Measurements from ENCODE around the gene DYNLT5.
A peak's percentile ranks its signal among the peaks of the same experiment; 100 is the strongest.
"Not testable (repeated sequence)": the region's sequence is repeated elsewhere in the genome, so short reads cannot be mapped to it uniquely, and the experiment has no call there.

DYNLT5 gene, protein sequence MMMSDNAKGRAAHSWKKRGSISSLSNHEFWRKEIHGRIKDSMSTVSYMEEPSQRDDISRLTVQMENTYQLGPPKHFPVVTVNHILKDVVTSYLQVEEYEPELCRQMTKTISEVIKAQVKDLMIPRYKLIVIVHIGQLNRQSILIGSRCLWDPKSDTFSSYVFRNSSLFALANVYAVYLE

DNA sequence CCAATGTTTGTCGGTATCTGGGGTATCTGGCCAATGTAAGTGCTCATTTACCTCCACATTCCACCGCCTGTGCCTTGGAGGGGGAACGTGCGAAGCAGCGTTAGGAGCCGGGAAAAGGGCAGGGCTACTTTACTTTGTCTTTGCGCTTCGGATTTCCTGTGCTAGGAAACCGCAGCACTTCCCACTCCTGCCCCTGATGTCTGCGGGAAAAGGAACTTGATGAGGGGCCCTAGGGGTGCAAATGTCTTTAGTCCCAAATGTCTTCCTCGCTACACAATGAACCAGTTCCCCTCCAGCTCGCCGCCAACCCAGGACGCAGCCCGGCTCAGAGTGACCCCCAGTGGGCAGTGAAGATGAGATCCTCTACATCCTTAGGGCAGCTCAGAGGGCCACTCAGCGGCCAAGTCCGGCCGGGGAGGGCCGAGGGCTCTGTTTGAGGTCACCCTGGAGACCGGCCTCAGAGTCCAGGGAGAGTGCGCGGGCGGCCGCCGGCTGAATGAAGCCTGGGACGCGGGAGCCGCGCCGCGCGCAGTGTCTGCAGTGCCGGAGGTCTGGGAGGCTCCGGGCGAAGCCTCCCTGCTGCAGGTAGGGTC is at the start of gene DYNLT5:
Gene DYNLT5, plus strand, starts transcription at position 460 of the 593 bp plus-strand sequence. CDS start 2,200 bp downstream, outside the sequence.
- no peak for DNase-seq

DNA sequence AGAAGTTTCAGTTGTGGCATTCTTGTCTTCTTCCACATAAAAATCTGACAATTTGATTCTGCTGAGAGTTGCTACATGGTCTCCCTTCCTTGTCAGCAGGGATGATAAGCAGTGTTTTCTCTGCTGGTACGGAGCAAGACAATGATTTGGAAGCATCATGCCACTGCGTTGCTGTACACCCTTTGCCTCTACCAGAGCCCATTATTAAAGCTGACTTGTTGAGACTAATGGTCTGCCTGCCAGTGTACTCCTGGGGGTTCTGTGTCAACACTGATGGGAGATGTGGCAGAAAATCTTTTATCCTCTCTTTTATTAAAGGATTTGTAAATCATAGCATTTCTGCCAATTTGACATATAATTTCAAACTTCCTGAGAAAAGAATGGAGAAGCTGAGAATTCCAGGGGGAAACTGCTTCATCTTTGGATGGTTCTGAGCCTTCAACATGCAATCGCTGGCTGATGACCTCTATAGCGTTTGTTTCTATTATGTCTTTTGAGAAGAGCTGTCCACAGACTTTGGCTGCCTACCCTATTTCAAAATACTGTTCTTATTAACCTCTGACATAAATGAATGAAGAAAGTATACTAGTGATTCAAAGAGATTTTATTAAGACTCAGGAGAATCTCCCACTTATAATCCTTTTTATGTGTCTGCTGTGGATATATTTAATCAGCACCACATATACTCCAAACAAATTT is 47.9 kb upstream of the DYNLT5 start:
- no peak for DNase-seq

DNA sequence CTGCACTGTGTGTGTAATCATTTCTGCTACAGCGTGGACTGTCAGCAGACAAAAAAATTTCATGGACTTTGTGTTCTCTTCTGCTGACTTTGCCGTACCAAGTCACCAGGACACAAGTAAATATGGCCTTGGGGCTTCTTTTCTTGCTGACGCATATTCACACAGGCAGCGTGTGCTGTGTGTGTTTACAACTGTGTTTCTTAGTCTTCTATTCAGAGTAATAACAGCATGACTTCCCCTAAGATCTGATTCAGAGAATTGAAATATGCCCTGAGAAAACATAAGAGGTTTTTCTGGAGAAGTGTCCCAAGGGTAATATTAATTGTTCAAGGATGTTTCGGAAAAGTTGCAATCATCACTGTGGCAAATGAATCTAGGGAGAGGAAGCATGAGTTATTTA is 47.1 kb upstream of the DYNLT5 start:
- no peak for DNase-seq

DNA sequence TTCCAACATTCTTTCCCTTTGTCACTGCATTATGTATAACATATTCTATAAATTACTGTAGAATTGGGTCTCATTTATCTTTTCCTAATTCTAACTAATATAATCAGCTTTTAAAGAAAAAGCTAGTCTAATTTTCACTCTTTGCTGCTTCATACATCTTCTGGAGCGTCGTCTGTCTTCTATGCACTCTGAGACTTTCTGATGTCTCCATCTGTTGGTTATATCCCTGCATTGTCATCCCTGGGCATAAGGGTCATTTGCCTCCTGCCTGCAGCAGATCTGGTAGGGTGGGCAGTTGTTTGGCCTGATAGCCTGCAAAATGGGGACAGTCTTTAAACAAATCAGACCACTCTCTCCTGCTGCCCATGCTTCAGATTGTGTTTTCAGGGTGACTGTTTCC is 40.8 kb upstream of the DYNLT5 start:
- DNase-seq = no peak

DNA sequence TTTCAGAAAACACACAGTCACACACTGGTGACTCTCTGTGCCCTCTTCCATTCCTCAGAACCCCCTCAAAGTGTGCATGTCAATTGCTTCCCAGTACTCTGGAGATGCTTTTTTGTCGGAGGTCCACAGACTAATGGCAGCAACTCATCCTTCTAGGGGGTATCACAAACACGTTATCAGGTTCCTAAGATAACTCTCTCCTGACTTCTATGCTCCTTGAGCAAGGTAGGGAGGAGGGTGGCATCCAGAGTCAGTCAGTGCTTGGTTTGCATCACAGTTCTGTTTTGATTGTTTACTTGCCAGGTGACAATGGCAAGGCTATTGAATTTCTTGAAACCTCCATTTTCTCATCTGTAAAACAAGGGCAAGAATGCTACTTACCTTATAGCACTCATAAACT is 39.4 kb upstream of the DYNLT5 start:
- no peak for DNase-seq

DNA sequence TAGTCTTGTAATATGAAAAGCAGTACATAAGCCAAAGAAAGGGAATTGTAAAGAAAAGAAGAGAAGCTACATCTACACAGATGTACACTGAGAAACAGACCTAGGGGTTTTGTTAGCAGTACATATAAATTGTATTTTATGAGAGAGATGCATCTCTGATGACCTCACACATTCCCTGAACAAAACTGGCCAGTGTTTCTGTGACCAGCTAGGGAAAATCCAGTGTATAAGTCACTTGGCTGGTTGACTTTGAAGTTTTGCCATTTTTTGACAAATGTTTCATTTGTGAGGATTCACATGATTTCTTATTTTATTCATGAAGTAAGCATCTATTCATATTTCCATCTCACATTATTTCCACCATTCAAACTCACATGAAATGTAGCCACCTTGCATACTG is 28.3 kb upstream of the DYNLT5 start:
- no peak for DNase-seq

DNA sequence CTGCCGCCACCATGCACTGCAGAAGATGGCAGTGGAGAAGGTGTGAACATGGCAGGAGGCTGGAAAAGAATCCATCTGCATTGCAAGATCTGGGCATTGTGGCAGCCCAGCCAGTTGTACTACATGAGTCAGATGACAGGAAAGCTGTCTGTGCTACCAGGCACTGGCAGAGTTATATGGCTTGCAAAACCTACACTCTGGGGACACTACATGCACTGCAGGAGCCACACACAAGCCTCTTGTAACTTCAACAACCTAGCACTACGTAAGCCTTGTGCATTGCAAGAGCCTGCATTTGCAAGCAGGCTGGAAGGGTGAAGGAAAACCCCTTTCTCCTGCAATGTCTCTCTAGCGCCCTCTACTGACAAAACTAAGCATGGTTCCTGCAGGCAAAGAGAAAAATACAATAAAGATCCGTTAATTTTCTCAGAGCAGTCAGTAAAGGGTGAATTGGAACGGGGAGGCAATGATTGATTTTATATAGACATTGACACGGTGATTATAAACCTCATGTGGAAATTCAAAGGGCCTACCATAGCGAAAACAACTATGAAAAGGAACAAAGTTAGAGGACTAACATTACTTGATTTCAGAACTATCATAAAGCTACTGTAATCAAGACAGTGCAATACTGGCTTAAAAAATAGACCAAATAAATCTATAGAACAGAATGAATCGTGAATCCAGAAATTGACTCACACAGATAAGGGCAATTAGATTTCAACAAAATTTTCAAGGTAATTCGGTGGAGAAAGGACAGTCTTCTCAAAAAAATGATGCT is 26.2 kb upstream of the DYNLT5 start:
- peak; percentile 40 for DNase-seq

DNA sequence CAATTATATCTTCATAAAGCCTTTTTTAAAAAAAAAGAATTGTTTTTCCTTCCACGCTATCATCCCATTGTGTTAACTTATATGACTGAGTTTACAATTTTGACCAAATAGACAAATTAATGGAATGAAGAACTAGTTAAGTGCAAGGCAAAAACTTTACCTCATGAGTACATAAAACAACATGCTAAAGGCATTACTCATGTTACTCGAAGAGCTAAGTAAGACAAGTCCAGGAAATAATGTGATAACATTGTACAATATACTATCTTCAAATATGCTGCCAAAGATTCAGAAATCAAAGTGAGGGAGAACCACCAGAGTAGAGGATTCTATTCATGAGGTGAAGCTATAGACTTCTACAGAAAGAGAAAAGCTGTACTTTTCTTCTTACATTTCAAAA is 24.2 kb upstream of the DYNLT5 start:
- no peak for DNase-seq

DNA sequence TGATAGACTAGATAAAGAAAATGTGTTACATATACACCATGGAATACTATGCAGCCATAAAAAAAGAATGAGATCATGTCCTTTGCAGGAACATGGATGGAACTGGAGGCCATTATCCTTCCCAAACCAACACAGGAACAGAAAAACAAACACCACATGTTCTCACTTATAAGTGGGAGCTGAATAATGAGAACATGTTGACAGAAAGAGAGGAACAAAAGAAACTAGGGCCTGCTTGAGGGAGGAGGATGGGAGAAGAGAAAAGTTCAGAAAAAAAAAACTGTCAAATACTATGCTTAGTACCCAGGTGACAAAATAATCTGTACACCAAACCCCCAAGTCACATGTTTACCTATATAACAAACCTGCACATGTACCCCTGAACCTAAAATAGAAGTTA is 23.5 kb upstream of the DYNLT5 start:
- DNase-seq = not testable (repeated sequence)

DNA sequence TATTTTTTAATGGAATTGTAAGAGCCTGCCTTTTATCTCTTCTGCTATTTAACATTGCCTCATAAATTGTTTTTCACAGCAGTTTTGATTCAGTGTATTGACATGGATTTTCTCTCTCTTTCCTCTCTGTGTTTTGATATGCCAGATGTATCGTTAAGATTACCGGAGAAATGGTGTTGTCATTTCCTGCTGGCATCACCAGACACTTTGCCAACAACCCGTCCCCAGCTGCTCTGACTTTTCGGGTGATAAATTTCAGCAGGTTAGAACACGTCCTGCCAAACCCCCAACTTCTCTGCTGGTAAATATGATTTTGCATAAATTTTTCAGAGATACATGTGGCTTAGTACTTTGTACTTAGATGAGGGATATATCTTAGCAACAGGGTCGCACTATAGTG is 23.1 kb upstream of the DYNLT5 start:
- peak; percentile 38 for DNase-seq

DNA sequence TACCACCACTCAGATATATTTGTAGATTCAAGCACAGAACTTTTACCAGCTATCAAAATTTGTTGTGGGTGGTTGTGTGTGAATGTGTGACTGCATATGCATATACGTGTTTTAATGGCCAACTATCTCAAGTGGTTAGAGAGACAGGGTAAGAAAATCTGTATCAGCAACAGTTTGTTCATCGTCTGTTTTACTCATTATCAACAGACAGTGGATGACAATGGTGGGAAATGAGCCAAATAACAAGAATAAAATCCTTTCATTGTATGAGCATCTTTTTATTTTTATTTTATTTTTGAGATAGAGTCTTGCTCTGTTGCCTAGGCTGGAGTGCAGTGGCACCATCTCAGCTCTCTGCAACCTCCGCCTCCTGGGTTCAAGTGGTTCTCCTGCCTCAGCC is 22.7 kb upstream of the DYNLT5 start:
- DNase-seq = no peak

DNA sequence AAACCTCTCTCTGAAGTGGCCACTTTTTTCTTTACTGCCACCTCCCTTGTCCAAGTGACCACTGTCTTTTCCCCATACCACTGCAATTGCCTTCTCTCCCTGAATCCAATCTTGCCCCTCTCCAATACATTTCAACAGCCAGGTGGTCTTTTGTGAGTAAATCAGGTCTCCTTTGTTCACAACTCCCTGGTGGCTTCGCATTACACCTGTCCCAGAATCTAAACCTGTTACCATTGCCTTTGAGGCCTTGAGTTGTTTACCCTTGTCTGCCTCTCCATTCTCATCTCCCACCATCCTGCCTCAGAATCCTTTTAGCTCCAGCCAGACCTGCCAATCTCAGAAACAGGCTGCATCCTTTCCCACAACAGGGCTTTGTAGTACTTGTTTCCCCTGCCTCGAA is 21.8 kb upstream of the DYNLT5 start:
- DNase-seq = no peak

DNA sequence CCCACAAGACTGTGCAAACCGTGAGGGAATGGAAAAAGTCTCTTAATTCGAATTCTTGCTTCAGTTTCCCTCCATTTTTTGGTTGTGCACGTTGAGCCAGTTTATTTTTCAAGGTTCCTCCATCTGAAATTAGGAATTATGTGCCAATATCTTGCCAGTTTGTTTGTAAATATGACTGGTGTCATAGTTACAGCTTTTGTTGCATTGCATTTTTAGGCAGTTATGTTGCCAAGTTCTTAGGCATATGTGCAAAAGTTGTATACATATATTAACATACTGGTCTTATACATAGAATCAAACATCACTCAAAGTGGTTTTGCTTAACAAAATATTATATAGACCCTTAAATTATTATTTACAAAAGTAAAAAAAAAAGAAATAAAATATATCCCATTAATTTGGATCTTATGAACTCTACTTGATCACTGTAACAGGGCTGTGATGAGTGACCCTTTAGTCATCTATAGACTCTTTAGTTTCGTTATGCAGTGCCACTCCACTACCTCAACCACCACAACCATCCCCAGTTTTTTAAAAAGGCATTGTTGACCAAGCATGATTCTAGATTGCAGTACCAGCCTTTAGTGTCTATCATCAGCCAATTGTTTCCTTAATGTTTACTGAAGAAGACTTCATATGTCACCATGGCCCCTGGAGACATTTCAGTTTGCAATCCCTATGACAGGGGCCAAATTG is 20.9 kb upstream of the DYNLT5 start:
- DNase-seq = no peak

DNA sequence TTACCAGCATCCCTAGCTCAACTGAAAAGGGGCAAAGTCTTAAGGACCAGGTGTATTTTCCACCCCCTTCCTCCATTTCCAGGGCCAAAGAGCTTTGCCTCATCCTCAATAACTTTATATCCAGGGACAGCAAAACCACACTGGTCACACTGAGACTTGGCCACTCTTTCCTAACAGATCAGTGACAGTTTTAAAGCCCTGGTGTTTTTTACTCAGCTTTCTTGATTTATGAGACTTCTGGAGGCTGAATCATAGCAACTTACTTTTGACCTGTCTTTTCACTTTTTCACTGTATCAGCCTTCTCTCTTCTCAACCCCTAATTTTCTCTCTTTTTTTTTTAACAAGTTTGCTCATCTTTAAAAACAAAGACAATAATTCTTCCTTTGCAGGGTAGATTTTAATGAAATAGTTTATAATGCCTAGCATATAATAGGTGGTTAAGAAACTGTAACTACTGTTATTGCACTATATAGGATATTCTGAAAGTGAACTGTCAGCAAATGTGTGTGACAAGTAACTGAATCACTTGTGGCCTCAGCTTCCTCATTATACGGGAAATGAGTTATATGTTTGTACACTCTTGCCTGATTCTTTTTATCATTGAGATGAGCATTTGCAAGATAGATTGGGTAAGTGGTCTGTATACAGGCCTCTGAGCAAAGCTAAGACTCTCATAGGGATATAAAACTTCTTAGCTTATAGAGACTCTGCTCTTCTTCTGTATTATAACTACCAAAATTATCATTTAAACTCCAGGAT is 19.7 kb upstream of the DYNLT5 start:
- no peak for DNase-seq

DNA sequence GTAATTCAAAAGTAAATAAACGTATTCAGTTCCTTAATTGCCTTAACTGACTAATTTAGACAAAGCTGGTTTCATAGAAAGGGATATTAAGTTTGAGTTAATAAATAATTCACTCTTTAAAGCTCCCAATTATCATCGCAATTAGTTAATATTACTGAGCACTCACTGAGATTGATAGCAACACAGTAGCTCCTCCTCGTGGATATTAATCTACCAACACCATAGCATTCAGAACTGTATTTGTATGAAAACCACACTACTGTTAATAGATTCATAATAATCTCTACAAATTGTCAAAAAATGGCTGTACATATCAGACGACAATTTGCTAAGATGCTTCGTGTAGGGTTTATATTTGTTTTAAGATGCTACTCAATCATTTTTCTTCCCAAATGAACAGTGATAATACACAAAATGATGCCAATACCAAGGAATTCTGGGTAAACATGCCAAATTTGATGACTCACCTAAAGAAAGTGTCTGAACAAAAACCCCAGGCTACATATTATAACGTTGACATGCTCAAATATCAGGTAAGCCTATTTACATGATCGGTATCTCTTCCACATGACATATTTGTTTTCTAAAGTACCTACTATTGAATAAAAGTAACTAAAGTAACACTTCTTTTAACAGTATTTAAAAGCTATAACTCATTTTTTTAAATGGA is 18.8 kb upstream of the DYNLT5 start:
- DNase-seq = no peak

DNA sequence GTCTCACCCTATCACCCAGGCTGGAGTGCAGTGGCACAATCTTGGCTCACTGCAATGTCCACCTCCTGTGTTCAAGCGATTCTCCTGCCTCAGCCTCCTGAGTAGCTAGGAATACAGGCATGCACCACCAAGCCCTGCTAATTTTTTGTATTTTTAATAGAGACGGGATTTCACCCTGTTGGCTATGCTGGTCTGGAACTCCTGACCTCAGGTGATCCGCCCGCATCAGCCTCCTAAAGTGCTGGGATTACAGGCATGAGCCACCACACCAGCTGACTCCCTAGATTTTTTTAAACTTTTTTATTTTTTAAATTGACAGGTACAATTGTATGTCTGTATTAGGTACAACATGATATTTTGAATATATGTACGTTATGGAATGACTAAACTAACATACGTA is 17.7 kb upstream of the DYNLT5 start:
- not testable (repeated sequence) for DNase-seq

DNA sequence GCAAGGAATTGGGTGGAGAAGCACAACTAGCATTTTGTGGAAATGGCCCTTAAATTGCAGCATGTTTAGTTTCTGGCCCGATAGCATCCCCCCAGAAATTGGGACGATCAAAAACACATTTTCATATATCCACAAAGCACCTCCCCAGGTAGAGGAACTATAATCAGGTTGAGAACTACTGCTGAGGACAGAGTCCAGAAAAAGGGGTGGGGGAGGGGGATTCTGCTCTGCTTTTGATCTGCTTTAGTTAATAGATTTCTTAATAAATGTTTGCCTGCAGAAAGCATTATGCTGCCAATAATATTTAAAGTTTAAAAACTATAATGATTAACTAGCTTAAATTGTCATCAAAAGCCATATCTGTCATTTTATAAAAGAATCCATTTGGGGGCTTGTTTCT is 14.4 kb upstream of the DYNLT5 start:
- DNase-seq = no peak

DNA sequence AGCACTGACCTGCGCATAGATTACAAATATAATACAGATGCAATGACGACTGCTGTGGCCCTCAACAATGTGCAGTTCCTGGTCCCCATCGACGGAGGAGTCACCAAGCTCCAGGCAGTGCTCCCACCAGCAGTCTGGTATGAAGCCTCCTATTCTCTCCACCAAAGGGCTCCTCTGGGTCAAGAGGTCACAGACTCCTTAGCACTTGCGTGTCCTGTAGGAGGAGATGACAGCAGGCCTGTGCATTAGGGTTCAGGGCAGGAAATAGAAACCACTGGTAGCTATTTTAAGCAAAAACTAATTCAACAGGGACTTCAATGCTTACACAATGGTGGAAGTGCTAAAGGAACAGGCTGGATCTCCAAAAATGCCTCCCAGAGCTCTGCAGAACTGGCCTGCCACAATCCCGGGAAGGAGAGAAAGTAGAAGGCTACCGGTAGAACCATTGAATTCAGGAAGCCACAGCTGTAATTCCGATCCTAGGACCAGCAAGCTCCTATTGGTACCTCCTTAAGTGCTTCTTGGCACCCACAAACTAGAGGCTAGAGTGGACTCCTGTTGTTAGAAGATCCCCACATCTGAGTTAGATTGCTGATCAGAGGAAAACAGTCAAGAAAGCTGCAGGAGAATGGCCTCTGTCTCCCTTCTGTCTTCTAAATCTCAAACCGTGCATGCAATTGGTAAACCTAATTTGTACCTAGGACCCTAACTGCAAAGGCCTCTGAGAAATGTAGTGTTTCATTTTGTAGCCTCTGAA is 12.7 kb upstream of the DYNLT5 start:
- DNase-seq = no peak

DNA sequence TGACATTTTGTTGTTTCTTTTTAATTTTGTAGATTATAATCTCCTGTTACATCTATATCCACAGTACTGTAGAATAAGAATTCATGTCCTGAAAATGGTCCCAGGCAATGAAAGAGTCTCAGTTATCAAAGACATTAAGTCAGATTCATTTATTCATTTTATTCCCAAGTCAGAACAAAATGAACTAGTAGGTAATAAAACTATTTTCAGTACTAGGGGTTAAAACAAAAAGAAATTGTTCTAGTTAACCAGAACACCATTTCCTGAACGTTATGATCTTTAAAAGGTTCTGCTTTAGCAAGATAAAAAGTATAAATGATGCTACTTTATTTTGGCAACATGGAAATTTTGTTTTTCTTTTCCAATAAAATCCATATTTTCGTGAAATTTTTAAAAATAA is 6.8 kb upstream of the DYNLT5 start:
- no peak for DNase-seq

DNA sequence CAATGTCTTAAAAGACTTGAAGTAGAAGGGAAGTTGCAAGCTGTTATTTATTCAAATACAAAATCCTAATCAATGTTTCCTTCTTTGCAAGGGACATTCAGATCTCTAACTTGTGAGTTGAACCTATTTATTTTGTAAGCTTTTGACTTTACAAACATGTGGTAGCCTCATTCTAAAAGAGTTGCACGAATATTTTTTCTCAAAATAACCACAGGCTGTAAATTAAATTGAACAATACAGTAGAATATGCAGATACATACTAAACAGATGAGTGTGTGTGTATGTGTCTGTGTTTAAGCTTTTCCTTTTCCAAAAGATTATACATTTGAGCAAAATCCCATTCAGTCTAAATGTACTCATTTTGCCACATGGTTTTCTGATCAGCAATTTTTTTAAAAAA is 4.8 kb upstream of the DYNLT5 start:
- DNase-seq = no peak

DNA sequence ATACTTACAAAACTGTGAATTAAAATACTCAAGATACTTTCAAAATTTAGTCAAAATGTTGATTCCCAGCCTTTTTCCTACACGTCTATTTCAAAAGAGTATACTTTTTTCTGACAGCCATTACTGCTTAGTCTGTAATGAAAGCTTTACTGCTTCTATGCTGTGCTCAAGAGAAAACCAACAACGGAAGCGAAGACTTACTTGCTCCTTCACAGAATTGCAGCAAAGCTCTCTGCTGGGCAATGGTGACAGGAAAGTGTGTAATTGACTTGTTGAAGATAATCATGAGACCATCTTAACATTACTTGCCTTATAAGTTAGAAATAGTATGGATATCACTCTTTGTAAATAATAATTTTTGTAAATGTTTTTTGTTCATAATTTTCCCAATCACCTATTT is 1.7 kb upstream of the DYNLT5 start:
- DNase-seq = no peak
